ENCODE measurements around the gene MESD. TPM values are rescaled to one million over a fixed set of nuclear protein-coding genes. Genes with fewer than 3 reads are reported as not detected.

The MESD gene
- polyA plus RNA-seq, 1 donor from 2014 or later = 16.3 TPM

DNA sequence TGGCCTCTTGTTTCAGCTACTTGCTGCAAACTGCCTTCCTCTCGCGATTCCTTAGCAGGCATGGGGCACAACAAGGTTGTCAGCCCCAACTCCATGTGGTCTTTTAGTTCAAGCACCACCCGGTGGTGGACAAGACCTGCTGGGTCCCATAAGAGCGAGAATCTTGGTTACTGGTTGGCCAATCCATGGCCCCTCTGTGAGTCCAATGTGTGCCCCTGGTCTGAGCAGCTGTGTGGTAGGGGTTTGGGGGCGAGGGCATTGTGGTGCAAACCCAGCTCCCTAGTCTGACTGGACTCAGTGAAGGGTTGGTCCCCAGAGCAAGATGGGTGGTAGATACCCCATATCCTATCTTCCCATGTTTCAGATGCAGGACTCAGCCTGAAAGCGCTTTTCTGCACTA lies 48.8 kb downstream of the MESD start:
- H3K4me3 ChIP-seq (ENCODE audit: low read length) = no peak overlapping the region
- no peaks in the 10 kb centered on the region for H3K27me3 ChIP-seq (ENCODE audit: insufficient read depth, low read depth, low read length)

DNA sequence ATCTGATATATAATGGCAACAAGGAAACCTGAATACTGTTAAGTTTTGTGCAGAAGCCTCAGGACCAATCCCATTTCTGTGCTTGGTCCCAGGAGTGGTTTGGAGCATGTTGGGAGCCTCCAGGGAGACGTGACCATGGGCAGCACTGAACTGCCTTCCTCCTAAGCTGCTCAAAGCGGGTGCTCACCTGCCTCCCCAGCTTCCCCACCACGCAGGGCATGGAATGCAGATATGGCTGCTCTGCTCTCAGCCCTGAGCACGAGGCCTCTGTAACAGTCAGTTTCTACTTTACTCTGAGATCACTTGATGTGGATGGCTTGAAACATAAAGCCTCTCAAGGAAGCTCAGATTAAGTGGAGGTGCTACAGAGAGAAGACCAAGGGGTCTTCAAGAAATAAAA lies 49.3 kb downstream of the MESD start:
- H3K36me3 ChIP-seq (ENCODE audit: insufficient read depth, low read length) = no peaks in the 10 kb centered on the region
- no peaks in the 10 kb centered on the region for H3K27me3 ChIP-seq (ENCODE audit: insufficient read depth, low read depth, low read length)
- H3K9me3 ChIP-seq (ENCODE audit: low read length) = no peaks in the 10 kb centered on the region
- no peak overlapping the region for H3K4me3 ChIP-seq (ENCODE audit: low read length)
- no peak overlapping the region for H3K9ac ChIP-seq (ENCODE audit: low read length)
- H3K79me2 ChIP-seq (replicated peaks; ENCODE audit: insufficient read depth, low read length) = no peaks in the 10 kb centered on the region
- TF ChIP-seq MXI1 (conservative IDR thresholded peaks at IDR 0.05; ENCODE audit: poor library complexity, severe bottlenecking) = no peak
- TF ChIP-seq, protein P1, sequence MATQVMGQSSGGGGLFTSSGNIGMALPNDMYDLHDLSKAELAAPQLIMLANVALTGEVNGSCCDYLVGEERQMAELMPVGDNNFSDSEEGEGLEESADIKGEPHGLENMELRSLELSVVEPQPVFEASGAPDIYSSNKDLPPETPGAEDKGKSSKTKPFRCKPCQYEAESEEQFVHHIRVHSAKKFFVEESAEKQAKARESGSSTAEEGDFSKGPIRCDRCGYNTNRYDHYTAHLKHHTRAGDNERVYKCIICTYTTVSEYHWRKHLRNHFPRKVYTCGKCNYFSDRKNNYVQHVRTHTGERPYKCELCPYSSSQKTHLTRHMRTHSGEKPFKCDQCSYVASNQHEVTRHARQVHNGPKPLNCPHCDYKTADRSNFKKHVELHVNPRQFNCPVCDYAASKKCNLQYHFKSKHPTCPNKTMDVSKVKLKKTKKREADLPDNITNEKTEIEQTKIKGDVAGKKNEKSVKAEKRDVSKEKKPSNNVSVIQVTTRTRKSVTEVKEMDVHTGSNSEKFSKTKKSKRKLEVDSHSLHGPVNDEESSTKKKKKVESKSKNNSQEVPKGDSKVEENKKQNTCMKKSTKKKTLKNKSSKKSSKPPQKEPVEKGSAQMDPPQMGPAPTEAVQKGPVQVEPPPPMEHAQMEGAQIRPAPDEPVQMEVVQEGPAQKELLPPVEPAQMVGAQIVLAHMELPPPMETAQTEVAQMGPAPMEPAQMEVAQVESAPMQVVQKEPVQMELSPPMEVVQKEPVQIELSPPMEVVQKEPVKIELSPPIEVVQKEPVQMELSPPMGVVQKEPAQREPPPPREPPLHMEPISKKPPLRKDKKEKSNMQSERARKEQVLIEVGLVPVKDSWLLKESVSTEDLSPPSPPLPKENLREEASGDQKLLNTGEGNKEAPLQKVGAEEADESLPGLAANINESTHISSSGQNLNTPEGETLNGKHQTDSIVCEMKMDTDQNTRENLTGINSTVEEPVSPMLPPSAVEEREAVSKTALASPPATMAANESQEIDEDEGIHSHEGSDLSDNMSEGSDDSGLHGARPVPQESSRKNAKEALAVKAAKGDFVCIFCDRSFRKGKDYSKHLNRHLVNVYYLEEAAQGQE (IDR thresholded peaks at IDR 0.05; ENCODE audit: borderline replicate concordance) = no peak
- no peak for TF ChIP-seq TAF1 (IDR thresholded peaks at IDR 0.05; ENCODE audit: low read depth)
- TF ChIP-seq POLR2AphosphoS5 (IDR thresholded peaks at IDR 0.05) = no peak
- TF ChIP-seq EZH2 (IDR thresholded peaks at IDR 0.05; ENCODE audit: borderline replicate concordance, insufficient read depth, low read length, poor library complexity, severe bottlenecking) = no peak
- no peak for TF ChIP-seq SMC3 (conservative IDR thresholded peaks at IDR 0.05; ENCODE audit: poor library complexity)
- TF ChIP-seq, protein P2, sequence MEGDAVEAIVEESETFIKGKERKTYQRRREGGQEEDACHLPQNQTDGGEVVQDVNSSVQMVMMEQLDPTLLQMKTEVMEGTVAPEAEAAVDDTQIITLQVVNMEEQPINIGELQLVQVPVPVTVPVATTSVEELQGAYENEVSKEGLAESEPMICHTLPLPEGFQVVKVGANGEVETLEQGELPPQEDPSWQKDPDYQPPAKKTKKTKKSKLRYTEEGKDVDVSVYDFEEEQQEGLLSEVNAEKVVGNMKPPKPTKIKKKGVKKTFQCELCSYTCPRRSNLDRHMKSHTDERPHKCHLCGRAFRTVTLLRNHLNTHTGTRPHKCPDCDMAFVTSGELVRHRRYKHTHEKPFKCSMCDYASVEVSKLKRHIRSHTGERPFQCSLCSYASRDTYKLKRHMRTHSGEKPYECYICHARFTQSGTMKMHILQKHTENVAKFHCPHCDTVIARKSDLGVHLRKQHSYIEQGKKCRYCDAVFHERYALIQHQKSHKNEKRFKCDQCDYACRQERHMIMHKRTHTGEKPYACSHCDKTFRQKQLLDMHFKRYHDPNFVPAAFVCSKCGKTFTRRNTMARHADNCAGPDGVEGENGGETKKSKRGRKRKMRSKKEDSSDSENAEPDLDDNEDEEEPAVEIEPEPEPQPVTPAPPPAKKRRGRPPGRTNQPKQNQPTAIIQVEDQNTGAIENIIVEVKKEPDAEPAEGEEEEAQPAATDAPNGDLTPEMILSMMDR (IDR thresholded peaks at IDR 0.05; ENCODE audit: poor library complexity, severe bottlenecking) = no peak
- no peak for TF ChIP-seq RAD21 (conservative IDR thresholded peaks at IDR 0.05)
- no peak for TF ChIP-seq EP300 (conservative IDR thresholded peaks at IDR 0.05; ENCODE audit: poor library complexity, severe bottlenecking)
- H3K4me2 ChIP-seq (ENCODE audit: low read length) = no peak overlapping the region
- H2AFZ ChIP-seq (ENCODE audit: low read depth, low read length) = no peak overlapping the region
- H3F3A ChIP-seq (ENCODE audit: insufficient read depth, low read length, poor library complexity, severe bottlenecking) = no peaks in the 10 kb centered on the region
- H3K27ac ChIP-seq (ENCODE audit: low read length) = no peak overlapping the region
- no peaks in the 10 kb centered on the region for H3K9me2 ChIP-seq (ENCODE audit: insufficient read depth, low read length)
- H4K20me1 ChIP-seq (ENCODE audit: insufficient read depth) = no peaks in the 10 kb centered on the region

More for the DNA sequence above, 48.8 kb downstream of the MESD start:
- Histone ChIP-seq H3F3A (ENCODE audit: insufficient read depth, low read length, poor library complexity, severe bottlenecking) (no peaks in the 10 kb centered on the region), H3K36me3 (ENCODE audit: insufficient read depth, low read length) (no peaks in the 10 kb centered on the region), H3K9me3 (ENCODE audit: low read length) (no peaks in the 10 kb centered on the region), H4K20me1 (ENCODE audit: insufficient read depth) (no peaks in the 10 kb centered on the region), H3K4me2 (ENCODE audit: low read length) (no peak overlapping the region), H3K9me2 (ENCODE audit: insufficient read depth, low read length) (no peaks in the 10 kb centered on the region), H2AFZ (ENCODE audit: low read depth, low read length) (no peak overlapping the region), H3K9ac (ENCODE audit: low read length) (no peak overlapping the region), H3K79me2 (replicated peaks; ENCODE audit: insufficient read depth, low read length) (no peaks in the 10 kb centered on the region), H3K27ac (ENCODE audit: low read length) (no peak overlapping the region)
- TF ChIP-seq MXI1 (conservative IDR thresholded peaks at IDR 0.05; ENCODE audit: poor library complexity, severe bottlenecking) (no peak), RAD21 (conservative IDR thresholded peaks at IDR 0.05) (no peak), EZH2 (IDR thresholded peaks at IDR 0.05; ENCODE audit: borderline replicate concordance, insufficient read depth, low read length, poor library complexity, severe bottlenecking) (no peak)
